Measurements from ENCODE around the gene P2RX1. TPM values are rescaled to one million over a fixed set of nuclear protein-coding genes. Genes with fewer than 3 reads are reported as not detected.

Gene P2RX1
- total and polyA plus RNA-seq, 4 donors = 0.44 to 5.2 (median 0.64) TPM

- Histone ChIP-seq H3K27ac (ENCODE audit: low read depth in 1 of 2, low read length in 2 of 2) (no peak overlapping the region), H3K9me3 (ENCODE audit: control insufficient read depth in 4 of 4, low read length in 3 of 4) (no peaks in the 10 kb centered on the region), H3K27me3 (ENCODE audit: control insufficient read depth in 4 of 4, insufficient read depth in 4 of 4, low read length in 3 of 4) (no peaks in the 10 kb centered on the region), H3K9ac (ENCODE audit: low read depth in 1 of 2, low read length in 2 of 2) (no peak overlapping the region), H3K4me1 (ENCODE audit: control insufficient read depth in 4 of 4, insufficient read depth in 4 of 4, low read length in 3 of 4) (no peaks in the 10 kb centered on the region), H3K36me3 (ENCODE audit: control insufficient read depth in 4 of 4, insufficient read depth in 3 of 4, low read depth in 1 of 4, low read length in 3 of 4) (peaks cover 0 to 2% (median 0%) of the 10 kb centered on the region in 4 donors), H3K4me3 (ENCODE audit: low read depth in 1 of 3, low read length in 3 of 3) (no peak overlapping the region)
- TF ChIP-seq CTCF (IDR thresholded peaks at IDR 0.05; ENCODE audit: low read depth, low read length, missing input control) = no peak
- WGBS = 97% methylated on average over 9 of the region's 9 CpGs
- DNase-seq (ENCODE audit: low spot score) = no peak
These were observed 19.6 kb upstream of the P2RX1 start for GRCh38 chr17:3935825-3936355.

GRCh38 chr17:3935140-3935542, 18.9 kb upstream of the P2RX1 start:
- DNase-seq (ENCODE audit: low spot score) = peak; percentile 63
- Histone ChIP-seq H3K27ac (ENCODE audit: low read depth in 1 of 2, low read length in 2 of 2) (no peak overlapping the region), H3K9me3 (ENCODE audit: control insufficient read depth in 4 of 4, low read length in 3 of 4) (no peaks in the 10 kb centered on the region), H3K4me3 (ENCODE audit: low read depth in 1 of 3, low read length in 3 of 3) (no peak overlapping the region), H3K27me3 (ENCODE audit: control insufficient read depth in 4 of 4, insufficient read depth in 4 of 4, low read length in 3 of 4) (no peaks in the 10 kb centered on the region), H3K36me3 (ENCODE audit: control insufficient read depth in 4 of 4, insufficient read depth in 3 of 4, low read depth in 1 of 4, low read length in 3 of 4) (peaks cover 0 to 2% (median 0%) of the 10 kb centered on the region in 4 donors), H3K4me1 (ENCODE audit: control insufficient read depth in 4 of 4, insufficient read depth in 4 of 4, low read length in 3 of 4) (no peaks in the 10 kb centered on the region), H3K9ac (ENCODE audit: low read depth in 1 of 2, low read length in 2 of 2) (no peak overlapping the region)
- WGBS = 6% methylated on average over 10 of the region's 10 CpGs
- TF ChIP-seq HNF4A (conservative IDR thresholded peaks at IDR 0.05) = peak in 1 of 2 donors; percentile 11
- peak; percentile 92 to 93 for TF ChIP-seq RAD21 (IDR thresholded peaks at IDR 0.05)
- peak; percentile 84 for TF ChIP-seq CTCF (IDR thresholded peaks at IDR 0.05; ENCODE audit: low read depth, low read length, missing input control)
- TF ChIP-seq YY1 (IDR thresholded peaks at IDR 0.05) = no peak

GRCh38 chr17:3929764-3930163, 13.5 kb upstream of the P2RX1 start:
- H3K27ac ChIP-seq (ENCODE audit: low read depth in 1 of 2, low read length in 2 of 2) = no peak overlapping the region
- no peaks in the 10 kb centered on the region for H3K27me3 ChIP-seq (ENCODE audit: control insufficient read depth in 4 of 4, insufficient read depth in 4 of 4, low read length in 3 of 4)
- WGBS = 88% methylated on average over 1 of the region's 1 CpG
- H3K4me3 ChIP-seq (ENCODE audit: low read depth in 1 of 3, low read length in 3 of 3) = no peak overlapping the region
- no peaks in the 10 kb centered on the region for H3K36me3 ChIP-seq (ENCODE audit: control insufficient read depth in 4 of 4, insufficient read depth in 3 of 4, low read depth in 1 of 4, low read length in 3 of 4)
- DNase-seq (ENCODE audit: low spot score) = no peak
- no peaks in the 10 kb centered on the region for H3K9me3 ChIP-seq (ENCODE audit: control insufficient read depth in 4 of 4, low read length in 3 of 4)
- H3K4me1 ChIP-seq (ENCODE audit: control insufficient read depth in 4 of 4, insufficient read depth in 4 of 4, low read length in 3 of 4) = no peaks in the 10 kb centered on the region
- TF ChIP-seq NR2F2 (IDR thresholded peaks at IDR 0.05) (no peak), FOXA1 (IDR thresholded peaks at IDR 0.05) (no peak), ATF3 (IDR thresholded peaks at IDR 0.05) (no peak), RAD21 (IDR thresholded peaks at IDR 0.05) (no peak), TAF1 (conservative IDR thresholded peaks at IDR 0.05) (no peak)
- no peak overlapping the region for H3K9ac ChIP-seq (ENCODE audit: low read depth in 1 of 2, low read length in 2 of 2)

GRCh38 chr17:3929181-3929580, 12.9 kb upstream of the P2RX1 start:
- DNase-seq (ENCODE audit: low spot score) = no peak
- Histone ChIP-seq H3K9me3 (ENCODE audit: control insufficient read depth in 4 of 4, low read length in 3 of 4) (no peaks in the 10 kb centered on the region), H3K27ac (ENCODE audit: low read depth in 1 of 2, low read length in 2 of 2) (no peak overlapping the region), H3K4me3 (ENCODE audit: low read depth in 1 of 3, low read length in 3 of 3) (no peak overlapping the region), H3K36me3 (ENCODE audit: control insufficient read depth in 4 of 4, insufficient read depth in 3 of 4, low read depth in 1 of 4, low read length in 3 of 4) (no peaks in the 10 kb centered on the region), H3K9ac (ENCODE audit: low read depth in 1 of 2, low read length in 2 of 2) (no peak overlapping the region), H3K27me3 (ENCODE audit: control insufficient read depth in 4 of 4, insufficient read depth in 4 of 4, low read length in 3 of 4) (no peaks in the 10 kb centered on the region), H3K4me1 (ENCODE audit: control insufficient read depth in 4 of 4, insufficient read depth in 4 of 4, low read length in 3 of 4) (no peaks in the 10 kb centered on the region)
- WGBS = 95% methylated on average over 12 of the region's 12 CpGs
- TF ChIP-seq TAF1 (conservative IDR thresholded peaks at IDR 0.05) (no peak), SP1 (IDR thresholded peaks at IDR 0.05) (no peak), CTCF (IDR thresholded peaks at IDR 0.05; ENCODE audit: low read depth, low read length, missing input control) (no peak), YY1 (IDR thresholded peaks at IDR 0.05) (no peak), NR2F2 (IDR thresholded peaks at IDR 0.05) (no peak), HNF4A (conservative IDR thresholded peaks at IDR 0.05) (no peak)
